K562 (cell line): ENCODE data around the gene CSE1L. TPM values are rescaled to one million over a fixed set of nuclear protein-coding genes. Genes with fewer than 3 reads are reported as not detected.

Source experiments
- DACH1 ChIP-seq: fragments of 450-650 bp; IDR thresholded peaks from 2 replicates; pipeline ENCODE4 v1.6.1; 2018; ENCODE audit not compliant: partially characterized antibody
- E2F4 ChIP-seq: sonication (generic); formaldehyde crosslinking; IDR thresholded peaks from 2 replicates; pipeline ENCODE4 v1.8.0; 2022; ENCODE audit warnings: mild to moderate bottlenecking, low read depth, missing genetic modification reagents
- FOS ChIP-seq: IDR thresholded peaks from 3 replicates; pipeline ENCODE4 v1.6.1; 2011; ENCODE audit not compliant: insufficient read length; ENCODE audit errors: extremely low read depth
- KAT2B ChIP-seq: IDR thresholded peaks from one replicate; pipeline ENCODE4 v1.6.1; 2012; ENCODE audit warnings: low read depth, mild to moderate bottlenecking, control low read depth, inconsistent platforms, low read length, moderate library complexity
- MBD2 ChIP-seq: sonication (generic); IDR thresholded peaks from 2 replicates; pipeline ENCODE4 v1.6.1; 2016; ENCODE audit warnings: low read depth, borderline replicate concordance
- MTA1 ChIP-seq: fragments of 450-650 bp; IDR thresholded peaks from 2 replicates; pipeline ENCODE4 v1.6.1; 2017; ENCODE audit warnings: borderline replicate concordance
- NELFE ChIP-seq: IDR thresholded peaks from 2 replicates; pipeline ENCODE4 v1.6.1; 2011; ENCODE audit warnings: mild to moderate bottlenecking; ENCODE audit not compliant: insufficient read depth, insufficient read length
- PURB ChIP-seq: sonication (generic); formaldehyde crosslinking; IDR thresholded peaks from 2 replicates; pipeline ENCODE4 v1.9.0; 2021; ENCODE audit warnings: low read depth, mild to moderate bottlenecking, missing genetic modification reagents
- RBFOX2 ChIP-seq: fragments of 200-400 bp; formaldehyde crosslinking; IDR thresholded peaks from 2 replicates; pipeline ENCODE4 v1.6.1; 2017; ENCODE audit warnings: low read depth, mild to moderate bottlenecking, low read length, moderate library complexity
- SIN3A ChIP-seq, 2 experiments: fragments of 150-350 bp in 1 of 2; IDR thresholded peaks; 2 replicates each; pipeline ENCODE4 v1.6.1; 2011 to 2016; ENCODE audit warnings: borderline replicate concordance in 2 of 2, low read depth in 2 of 2, low read length in 2 of 2, mild to moderate bottlenecking in 2 of 2, moderate library complexity in 2 of 2; ENCODE audit not compliant: control insufficient read depth in 1 of 2
- SRF ChIP-seq, 2 experiments: fragments of 250-450, 450-650 bp in 1 of 2; sonication (Bioruptor Pico) in 1 of 2; sonication (generic) in 1 of 2; formaldehyde crosslinking; IDR thresholded peaks; 2 replicates each; pipeline versions ENCODE4 v1.5.0 to v1.5.1; 2020 to 2022; ENCODE audit warnings: mild to moderate bottlenecking in 1 of 2, missing genetic modification reagents in 1 of 2
- STAT5A ChIP-seq: IDR thresholded peaks from 2 replicates; pipeline ENCODE4 v1.6.1; 2012; ENCODE audit warnings: low read length, inconsistent platforms, borderline replicate concordance
- TAF1 ChIP-seq: IDR thresholded peaks from 2 replicates; pipeline ENCODE4 v1.6.1; 2011; ENCODE audit warnings: mild to moderate bottlenecking, low read length, moderate library complexity; ENCODE audit not compliant: insufficient read depth, control insufficient read depth, severe bottlenecking; ENCODE audit errors: extremely low read depth
- TBP ChIP-seq: optimal IDR thresholded peaks from 2 replicates; pipeline ENCODE3; 2011; ENCODE audit warnings: low read depth, low read length, improper control_type of control experiment
- THAP12 ChIP-seq: fragments of 250-450 bp; sonication (Bioruptor Pico); IDR thresholded peaks from 2 replicates; pipeline ENCODE4 v1.9.0; 2021; ENCODE audit warnings: mild to moderate bottlenecking, inconsistent platforms
- THRB ChIP-seq: fragments of 450-650 bp; formaldehyde crosslinking; conservative IDR thresholded peaks from 2 replicates; pipeline ENCODE4 v1.4.0; 2022; ENCODE audit warnings: mild to moderate bottlenecking, missing genetic modification characterization
- ZNF146 ChIP-seq: IDR thresholded peaks from one replicate; pipeline ENCODE4 v1.6.1; 2018; ENCODE audit warnings: missing compliant biosample characterization; ENCODE audit not compliant: unreplicated experiment
- ZNF263 ChIP-seq: sonication (generic); formaldehyde crosslinking; IDR thresholded peaks from 2 replicates; pipeline ENCODE4 v1.8.0; 2022; ENCODE audit warnings: mild to moderate bottlenecking, missing genetic modification reagents, borderline replicate concordance
- ZNF77 ChIP-seq: fragments of 250-450 bp; sonication (Bioruptor Pico); IDR thresholded peaks from 2 replicates; pipeline ENCODE4 v1.5.0; 2020
- ZNF778 ChIP-seq: fragments of 450-650 bp; formaldehyde crosslinking; IDR thresholded peaks from 2 replicates; pipeline ENCODE4 v1.4.0; 2020; ENCODE audit warnings: mild to moderate bottlenecking, moderate library complexity
- polyA plus RNA-seq, 8 experiments: library from polyadenylated mRNA; depleted of rRNA in 4 of 8; stranded (reverse) in 5 of 8; unstranded in 3 of 8; fragments of >200 nt; fragmentation: Nextera tagmentation in 2 of 8; fragmentation: Illumina TruSeq in 1 of 8; extraction: Ambion mirVana in 2 of 8; extraction: Trizol in 1 of 8; gene quantifications; 2 replicates each; pipeline versions ENCODE4 v1.2.1 to v1.2.3, GENCODE V29; 2011 to 2014; ENCODE audit warnings: inconsistent platforms in 1 of 8, missing spikeins in 1 of 8
- total RNA-seq, 7 experiments: library from RNA; depleted of rRNA in 6 of 7; stranded (reverse); fragments of >200 nt in 6 of 7; fragmentation: Illumina TruSeq in 2 of 7; extraction: Trizol in 2 of 7; gene quantifications; 2 replicates each; pipeline versions ENCODE4 v1.2.1 to v1.2.3, GENCODE V29; 2011 to 2021; ENCODE audit warnings: low replicate concordance in 1 of 7
- TF ChIP-seq, protein P1 (sequence below): sonication (generic); formaldehyde crosslinking; IDR thresholded peaks from 2 replicates; pipeline ENCODE4 v1.8.0; 2022; ENCODE audit warnings: mild to moderate bottlenecking, missing genetic modification reagents

Gene CSE1L
- total and polyA plus RNA-seq, 9 of the 15 experiments (the other 6 are each of a cell fraction or from before 2014, with no cell fraction given), result 138 to 280 (median 209) TPM

DNA sequence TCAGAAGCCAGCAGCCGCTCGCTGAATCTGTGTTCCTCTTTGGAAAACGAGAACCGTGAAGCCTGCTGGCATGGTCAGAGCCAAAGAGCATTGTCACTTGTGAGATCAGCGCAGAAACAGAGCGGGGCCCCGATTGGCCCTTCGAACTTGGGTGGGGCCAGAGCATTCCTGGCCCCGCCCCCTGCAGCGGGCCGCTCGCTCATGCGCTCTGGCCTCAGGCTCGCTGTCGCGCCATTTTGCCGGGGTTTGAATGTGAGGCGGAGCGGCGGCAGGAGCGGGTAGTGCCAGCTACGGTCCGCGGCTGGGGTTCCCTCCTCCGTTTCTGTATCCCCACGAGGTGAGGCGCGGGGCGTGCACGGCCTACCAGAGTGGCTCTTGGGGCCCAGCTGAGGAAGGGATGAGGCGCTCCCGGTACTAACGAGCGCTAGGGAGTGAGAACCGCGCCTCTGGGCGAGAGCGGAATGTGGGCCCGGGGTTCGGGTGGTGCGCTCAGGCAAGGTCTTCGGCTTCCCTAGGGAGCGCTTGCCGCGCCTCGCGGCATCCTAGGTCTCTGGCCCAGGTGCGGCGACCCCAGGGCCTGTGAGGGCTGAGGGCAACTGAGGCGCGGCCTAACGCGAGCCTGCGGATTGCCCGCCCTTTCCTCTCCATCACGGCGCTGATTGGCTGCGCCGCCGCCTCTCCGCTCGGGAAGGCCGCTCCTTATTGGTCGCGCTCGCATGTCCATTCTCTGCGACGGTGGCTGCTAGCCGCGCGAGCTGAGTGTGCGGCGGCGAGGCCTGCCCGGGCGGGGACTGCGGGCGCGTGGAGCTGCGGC lies at the start of gene CSE1L (continued):
- TF ChIP-seq PURB (CRISPR knock-in tag), result no peak
- TF ChIP-seq TBP, result peak; percentile 93
- TF ChIP-seq TAF1, result peak; percentile 93
- TF ChIP-seq THRB (CRISPR knock-in tag), result no peak
- TF ChIP-seq FOS, result peak; percentile 91
- TF ChIP-seq SIN3A (IDR thresholded peaks at IDR 0.05; ENCODE audit: borderline replicate concordance in 2 of 2, control insufficient read depth in 1 of 2, low read depth in 2 of 2, low read length in 2 of 2), result peak; percentile 23 to 74; a peak in 2 of 4 replicates
- peak; percentile 80; the same call in 1 of the 2 replicates for TF ChIP-seq E2F4
- TF ChIP-seq KAT2B, result no peak
- no peak for TF ChIP-seq NELFE
- no peak for TF ChIP-seq DACH1
- TF ChIP-seq STAT5A, result no peak
- peak; percentile 56; the same call in 1 of the 2 replicates for TF ChIP-seq ZNF263 (CRISPR knock-in tag)
- 0 out of 4 replicates have a peak, but pooled peaks of 1 of the 2 experiments have one; percentile 24 for TF ChIP-seq SRF (CRISPR knock-in tag; IDR thresholded peaks at IDR 0.05)
- TF ChIP-seq MBD2, result peak; percentile 83
- TF ChIP-seq ZNF778 (CRISPR knock-in tag), result no peak
- TF ChIP-seq MTA1, result no peak
- peak; percentile 51 for TF ChIP-seq ZNF146 (CRISPR knock-in tag)
- peak; percentile 100 for TF ChIP-seq RBFOX2
- TF ChIP-seq THAP12 (CRISPR knock-in tag), result 0 out of 2 replicates have a peak, but pooled peaks have one; percentile 43
- TF ChIP-seq ZNF77 (CRISPR knock-in tag), result 0 out of 2 replicates have a peak, but pooled peaks have one; percentile 44
- TF ChIP-seq, protein P1, sequence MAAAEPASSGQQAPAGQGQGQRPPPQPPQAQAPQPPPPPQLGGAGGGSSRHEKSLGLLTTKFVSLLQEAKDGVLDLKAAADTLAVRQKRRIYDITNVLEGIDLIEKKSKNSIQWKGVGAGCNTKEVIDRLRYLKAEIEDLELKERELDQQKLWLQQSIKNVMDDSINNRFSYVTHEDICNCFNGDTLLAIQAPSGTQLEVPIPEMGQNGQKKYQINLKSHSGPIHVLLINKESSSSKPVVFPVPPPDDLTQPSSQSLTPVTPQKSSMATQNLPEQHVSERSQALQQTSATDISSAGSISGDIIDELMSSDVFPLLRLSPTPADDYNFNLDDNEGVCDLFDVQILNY, result peak; percentile 75; the same call in 1 of the 2 replicates
